Fibroblast of skin of right quadriceps (primary cell): Measurements from ENCODE around the gene CALD1.

Experiments
- DNase-seq: peaks from one replicate; pipeline ENCODE4 v3.0.0-alpha.2; 2013

CALD1 gene

GRCh38 chr7:134900166-134900982 lies 120.9 kb downstream of the CALD1 start:
- no peak for DNase-seq

- DNase-seq: no peak
These were observed 122.1 kb downstream of the CALD1 start for GRCh38 chr7:134901389-134902020.

GRCh38 chr7:134902058-134902457 lies 122.6 kb downstream of the CALD1 start:
- DNase-seq: no peak

- no peak for DNase-seq
These were observed 123.8 kb downstream of the CALD1 start for GRCh38 chr7:134903073-134903790.

- DNase-seq: peak; percentile 87
These were observed 125.9 kb downstream of the CALD1 start for GRCh38 chr7:134905375-134905774.

GRCh38 chr7:134907000-134907399 lies 127.6 kb downstream of the CALD1 start:
- DNase-seq: peak; percentile 36

- DNase-seq: peak; percentile 34
These were observed 128.2 kb downstream of the CALD1 start for GRCh38 chr7:134907639-134908038.

GRCh38 chr7:134908289-134908688 lies 128.9 kb downstream of the CALD1 start:
- peak; percentile 51 for DNase-seq

- no peak for DNase-seq
These were observed 130.9 kb downstream of the CALD1 start for GRCh38 chr7:134910214-134910890.

- no peak for DNase-seq
These were observed 131.5 kb downstream of the CALD1 start for GRCh38 chr7:134910968-134911367.

- DNase-seq: peak; percentile 91
These were observed 136.9 kb downstream of the CALD1 start for GRCh38 chr7:134916171-134916883.

GRCh38 chr7:134919240-134919641 lies 139.8 kb downstream of the CALD1 start:
- peak; percentile 83 for DNase-seq

GRCh38 chr7:134920026-134920753 lies 140.8 kb downstream of the CALD1 start:
- peak; percentile 99 for DNase-seq

- DNase-seq: no peak
These were observed 143.6 kb downstream of the CALD1 start for GRCh38 chr7:134922720-134923704.

GRCh38 chr7:134925766-134926165 lies 146.3 kb downstream of the CALD1 start:
- no peak for DNase-seq

- peak; percentile 52 for DNase-seq
These were observed 147.0 kb downstream of the CALD1 start for GRCh38 chr7:134926396-134926795.

- no peak for DNase-seq
These were observed 147.6 kb downstream of the CALD1 start for GRCh38 chr7:134927076-134927475.

GRCh38 chr7:134927723-134928122 lies 148.3 kb downstream of the CALD1 start:
- no peak for DNase-seq

GRCh38 chr7:134928554-134928953 lies 149.1 kb downstream of the CALD1 start:
- DNase-seq: no peak

GRCh38 chr7:134931487-134931886 lies 152.1 kb downstream of the CALD1 start:
- DNase-seq: no peak
